ENCODE measurements around the gene DTNA. TPM values are rescaled to one million over a fixed set of nuclear protein-coding genes. Genes with fewer than 3 reads are reported as not detected.

The DTNA gene
- total RNA-seq, 5 donors from 2014 or later (not counting 1 experiment from before 2014, with no cell fraction given): 0.18 TPM; not detected in 4

DNA sequence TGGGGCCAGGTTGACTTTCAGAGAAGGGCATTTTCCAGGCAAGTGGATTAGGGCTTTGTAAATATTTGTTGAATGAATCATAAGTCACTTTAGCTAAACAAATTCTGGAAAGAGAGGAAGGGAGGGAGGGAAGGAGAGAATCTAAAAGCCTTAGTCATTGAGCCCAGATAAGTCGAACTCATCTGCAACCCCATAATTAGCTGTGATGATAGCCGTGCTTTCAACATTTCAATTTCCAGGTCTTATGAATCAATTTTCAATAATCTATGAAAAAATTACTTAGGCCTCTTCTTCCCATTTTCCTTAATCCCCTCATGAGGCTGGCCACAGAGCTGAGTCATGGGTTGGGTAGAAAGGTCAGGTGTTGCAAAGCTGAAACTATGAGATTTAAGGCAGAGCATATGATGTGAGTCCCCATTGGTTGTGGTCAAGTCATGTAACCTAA, 219.3 kb downstream of the DTNA start:
- Mint-ChIP-seq H3K27ac (no peak overlapping the region), H3K4me3 (no peak overlapping the region), H3K4me1 (no peaks in the 10 kb centered on the region), H3K27me3 (peaks cover 2 to 7% of the 10 kb centered on the region in 2 donors), H3K9me3 (no peaks in the 10 kb centered on the region), H3K36me3 (no peaks in the 10 kb centered on the region)
- CTCF ChIA-PET: interaction anchor here in 1 of 2 donors (0.6 kb wide), 1 partner anchor 413 kb away, joined by 4 read pairs; no protein-coding TSS in a partner anchor
- no CpG with 5 or more reads among the region's 2 CpGs for WGBS (ENCODE audit: insufficient coverage)
- no peak for ATAC-seq (replicated peaks in 1 of 4)
- H3K9me3 ChIP-seq: no peaks in the 10 kb centered on the region
- no peak overlapping the region for H3K4me3 ChIP-seq (ENCODE audit: control insufficient read depth in 1 of 2, extremely low read depth in 1 of 2, low read length in 1 of 2)
- no peaks in the 10 kb centered on the region for H3K36me3 ChIP-seq (ENCODE audit: control insufficient read depth in 2 of 2, extremely low read depth in 1 of 2, insufficient read depth in 1 of 2, low read length in 1 of 2)
- DNase-seq: no peak
- POLR2A ChIA-PET: no interaction called here
- no peaks in the 10 kb centered on the region for H3K4me1 ChIP-seq (ENCODE audit: control insufficient read depth in 1 of 2, extremely low read depth in 1 of 2, insufficient read depth in 2 of 2, low read length in 2 of 2)
- H3K27me3 ChIP-seq (replicated peaks in 1 of 2; ENCODE audit: control insufficient read depth in 2 of 2, extremely low read depth in 1 of 2, insufficient read depth in 2 of 2, low read length in 1 of 2): no peaks in the 10 kb centered on the region
- no peak overlapping the region for H3K27ac ChIP-seq (ENCODE audit: low read length)

- Histone ChIP-seq H3K36me3 (ENCODE audit: control insufficient read depth in 2 of 2, extremely low read depth in 1 of 2, insufficient read depth in 1 of 2, low read length in 1 of 2) (no peaks in the 10 kb centered on the region), H3K27ac (ENCODE audit: low read length) (no peak overlapping the region), H3K4me3 (ENCODE audit: control insufficient read depth in 1 of 2, extremely low read depth in 1 of 2, low read length in 1 of 2) (no peak overlapping the region), H3K27me3 (replicated peaks in 1 of 2; ENCODE audit: control insufficient read depth in 2 of 2, extremely low read depth in 1 of 2, insufficient read depth in 2 of 2, low read length in 1 of 2) (peaks cover 0 to 2% of the 10 kb centered on the region in 2 experiments), H3K9me3 (no peaks in the 10 kb centered on the region), H3K4me1 (ENCODE audit: control insufficient read depth in 1 of 2, extremely low read depth in 1 of 2, insufficient read depth in 2 of 2, low read length in 2 of 2) (no peaks in the 10 kb centered on the region)
- Mint-ChIP-seq H3K27ac (no peak overlapping the region), H3K4me1 (no peaks in the 10 kb centered on the region), H3K27me3 (peaks cover 3 to 4% of the 10 kb centered on the region in 2 donors), H3K36me3 (no peaks in the 10 kb centered on the region), H3K9me3 (no peaks in the 10 kb centered on the region), H3K4me3 (no peak overlapping the region)
- DNase-seq: no peak
- CTCF ChIA-PET: interaction anchor here in 1 of 2 donors (0.6 kb wide), 1 partner anchor 213 kb away, joined by 3 read pairs; no protein-coding TSS in a partner anchor
- POLR2A ChIA-PET: no interaction called here
- ATAC-seq (replicated peaks in 1 of 4): no peak
- no CpG with 5 or more reads among the region's 1 CpG for WGBS (ENCODE audit: insufficient coverage)
Measured at GRCh38 chr18:34932363-34932762, 222.3 kb downstream of the DTNA start.

- ChIA-PET CTCF (interaction anchor here in 1 of 2 donors (0.6 kb wide), 1 partner anchor 213 kb away, joined by 3 read pairs; no protein-coding TSS in a partner anchor), POLR2A (no interaction called here)
- Histone ChIP-seq H3K9me3 (no peaks in the 10 kb centered on the region), H3K4me1 (ENCODE audit: control insufficient read depth in 1 of 2, extremely low read depth in 1 of 2, insufficient read depth in 2 of 2, low read length in 2 of 2) (no peaks in the 10 kb centered on the region), H3K4me3 (ENCODE audit: control insufficient read depth in 1 of 2, extremely low read depth in 1 of 2, low read length in 1 of 2) (no peak overlapping the region), H3K27me3 (replicated peaks in 1 of 2; ENCODE audit: control insufficient read depth in 2 of 2, extremely low read depth in 1 of 2, insufficient read depth in 2 of 2, low read length in 1 of 2) (peaks cover 0 to 2% of the 10 kb centered on the region in 2 experiments), H3K36me3 (ENCODE audit: control insufficient read depth in 2 of 2, extremely low read depth in 1 of 2, insufficient read depth in 1 of 2, low read length in 1 of 2) (no peaks in the 10 kb centered on the region), H3K27ac (ENCODE audit: low read length) (no peak overlapping the region)
- no peak for ATAC-seq (replicated peaks in 1 of 4)
- H3K9me3 Mint-ChIP-seq: no peaks in the 10 kb centered on the region
- no peak overlapping the region for H3K27ac Mint-ChIP-seq
- no peaks in the 10 kb centered on the region for H3K36me3 Mint-ChIP-seq
- no peak for DNase-seq
- WGBS (ENCODE audit: insufficient coverage): no CpG with 5 or more reads among the region's 4 CpGs
- H3K27me3 Mint-ChIP-seq: peaks cover 3 to 7% of the 10 kb centered on the region in 2 donors
- H3K4me1 Mint-ChIP-seq: no peaks in the 10 kb centered on the region
- H3K4me3 Mint-ChIP-seq: no peak overlapping the region
Measured at GRCh38 chr18:34932792-34933466, 222.8 kb downstream of the DTNA start.

DNA sequence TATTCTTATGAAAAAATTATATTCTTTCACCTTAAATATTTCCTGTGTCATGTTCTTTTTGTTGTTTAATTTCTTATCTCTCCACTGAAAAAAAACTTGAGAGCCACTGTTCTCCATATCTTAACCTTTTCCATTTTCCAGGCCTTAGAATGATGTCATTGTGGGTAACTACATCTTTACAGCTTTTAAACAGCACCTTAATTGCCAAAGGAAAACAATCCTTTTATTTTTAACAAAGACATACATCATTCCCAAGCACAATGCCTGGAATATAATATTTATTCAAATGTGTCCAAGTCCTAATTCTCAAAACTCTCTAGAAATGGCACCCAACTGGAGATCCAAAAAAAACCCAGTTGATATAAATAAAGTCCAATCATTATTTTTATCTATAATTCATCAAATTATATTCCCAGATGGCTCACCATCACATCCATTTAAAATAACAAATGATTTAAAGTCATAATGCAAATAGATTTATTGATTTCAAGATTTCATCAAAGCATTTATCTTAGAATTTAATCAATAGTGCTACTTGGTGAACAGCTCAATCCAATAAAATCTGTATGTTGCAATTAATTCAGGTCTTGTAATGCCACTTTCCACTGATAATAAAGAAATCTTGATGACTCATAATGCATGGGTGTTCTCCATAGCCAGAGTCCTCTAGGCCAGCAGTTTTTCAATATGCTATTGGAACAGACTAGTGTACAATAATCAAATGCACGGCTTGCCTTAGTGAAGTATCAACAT, 224.0 kb downstream of the DTNA start:
- Mint-ChIP-seq H3K9me3 (no peaks in the 10 kb centered on the region), H3K36me3 (no peaks in the 10 kb centered on the region), H3K27me3 (peaks cover 3 to 11% of the 10 kb centered on the region in 2 donors), H3K27ac (no peak overlapping the region), H3K4me1 (no peaks in the 10 kb centered on the region), H3K4me3 (no peak overlapping the region)
- ChIA-PET CTCF (interaction anchor here in 1 of 2 donors (0.5 kb wide), 1 partner anchor 12 kb away, joined by 8 read pairs; no protein-coding TSS in a partner anchor), POLR2A (interaction anchor here in 1 of 2 donors (0.6 kb wide), 1 partner anchor 236 kb away, joined by 4 read pairs; no protein-coding TSS in a partner anchor)
- no peaks in the 10 kb centered on the region for H3K9me3 ChIP-seq
- ATAC-seq (replicated peaks in 1 of 4): no peak
- H3K27ac ChIP-seq (ENCODE audit: low read length): no peak overlapping the region
- DNase-seq: no peak
- no peak overlapping the region for H3K4me3 ChIP-seq (ENCODE audit: control insufficient read depth in 1 of 2, extremely low read depth in 1 of 2, low read length in 1 of 2)
- WGBS (ENCODE audit: insufficient coverage): no CpG with 5 or more reads among the region's 1 CpG
- no peaks in the 10 kb centered on the region for H3K36me3 ChIP-seq (ENCODE audit: control insufficient read depth in 2 of 2, extremely low read depth in 1 of 2, insufficient read depth in 1 of 2, low read length in 1 of 2)
- H3K27me3 ChIP-seq (replicated peaks in 1 of 2; ENCODE audit: control insufficient read depth in 2 of 2, extremely low read depth in 1 of 2, insufficient read depth in 2 of 2, low read length in 1 of 2): peaks cover 0 to 2% of the 10 kb centered on the region in 2 experiments
- no peaks in the 10 kb centered on the region for H3K4me1 ChIP-seq (ENCODE audit: control insufficient read depth in 1 of 2, extremely low read depth in 1 of 2, insufficient read depth in 2 of 2, low read length in 2 of 2)

- ATAC-seq (replicated peaks in 1 of 4): no peak
- no peak for DNase-seq
- CTCF ChIA-PET: no interaction called here
- H3K4me3 Mint-ChIP-seq: no peak overlapping the region
- peaks cover 3 to 18% of the 10 kb centered on the region in 2 donors for H3K27me3 Mint-ChIP-seq
- no peak overlapping the region for H3K27ac Mint-ChIP-seq
- Histone ChIP-seq H3K9me3 (no peaks in the 10 kb centered on the region), H3K27me3 (replicated peaks in 1 of 2; ENCODE audit: control insufficient read depth in 2 of 2, extremely low read depth in 1 of 2, insufficient read depth in 2 of 2, low read length in 1 of 2) (peaks cover 0 to 2% of the 10 kb centered on the region in 2 experiments), H3K4me1 (ENCODE audit: control insufficient read depth in 1 of 2, extremely low read depth in 1 of 2, insufficient read depth in 2 of 2, low read length in 2 of 2) (no peaks in the 10 kb centered on the region), H3K27ac (ENCODE audit: low read length) (no peak overlapping the region), H3K36me3 (ENCODE audit: control insufficient read depth in 2 of 2, extremely low read depth in 1 of 2, insufficient read depth in 1 of 2, low read length in 1 of 2) (no peaks in the 10 kb centered on the region), H3K4me3 (ENCODE audit: control insufficient read depth in 1 of 2, extremely low read depth in 1 of 2, low read length in 1 of 2) (no peak overlapping the region)
- no peaks in the 10 kb centered on the region for H3K9me3 Mint-ChIP-seq
- H3K36me3 Mint-ChIP-seq: no peaks in the 10 kb centered on the region
- no CpG with 5 or more reads among the region's 3 CpGs for WGBS (ENCODE audit: insufficient coverage)
- POLR2A ChIA-PET: no interaction called here
- no peaks in the 10 kb centered on the region for H3K4me1 Mint-ChIP-seq
Measured at GRCh38 chr18:34936772-34937171, 226.7 kb downstream of the DTNA start.

DNA sequence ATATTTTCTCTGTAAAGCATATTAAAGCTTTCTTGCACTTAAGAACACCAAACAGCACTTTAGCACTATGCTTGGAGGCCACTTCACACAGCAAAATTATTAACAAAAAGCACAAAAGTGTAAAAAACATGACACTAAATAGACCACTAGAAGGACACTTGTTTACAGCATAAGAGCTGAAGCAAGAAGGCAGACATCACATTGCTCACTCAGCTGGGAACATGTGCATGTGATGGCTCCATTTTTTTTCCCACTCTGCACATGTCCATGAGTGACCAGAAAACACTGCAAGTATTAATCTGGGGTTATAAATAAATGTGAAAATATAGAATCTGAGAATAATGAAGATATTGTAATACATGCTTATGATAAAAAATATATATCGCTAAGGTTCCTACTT, 228.0 kb downstream of the DTNA start:
- POLR2A ChIA-PET: no interaction called here
- Histone ChIP-seq H3K36me3 (ENCODE audit: control insufficient read depth in 2 of 2, extremely low read depth in 1 of 2, insufficient read depth in 1 of 2, low read length in 1 of 2) (no peaks in the 10 kb centered on the region), H3K27me3 (replicated peaks in 1 of 2; ENCODE audit: control insufficient read depth in 2 of 2, extremely low read depth in 1 of 2, insufficient read depth in 2 of 2, low read length in 1 of 2) (peaks cover 0 to 2% of the 10 kb centered on the region in 2 experiments), H3K27ac (ENCODE audit: low read length) (no peak overlapping the region), H3K4me1 (ENCODE audit: control insufficient read depth in 1 of 2, extremely low read depth in 1 of 2, insufficient read depth in 2 of 2, low read length in 2 of 2) (no peaks in the 10 kb centered on the region), H3K4me3 (ENCODE audit: control insufficient read depth in 1 of 2, extremely low read depth in 1 of 2, low read length in 1 of 2) (no peak overlapping the region), H3K9me3 (no peaks in the 10 kb centered on the region)
- Mint-ChIP-seq H3K27me3 (peaks cover 9 to 23% of the 10 kb centered on the region in 2 donors), H3K4me1 (no peaks in the 10 kb centered on the region), H3K4me3 (no peak overlapping the region), H3K9me3 (no peaks in the 10 kb centered on the region), H3K27ac (no peak overlapping the region), H3K36me3 (no peaks in the 10 kb centered on the region)
- CTCF ChIA-PET: no interaction called here
- ATAC-seq (replicated peaks in 1 of 4) (no peak), DNase-seq (no peak)
- WGBS (ENCODE audit: insufficient coverage): no CpG with 5 or more reads among the region's 1 CpG

Data from T-cell (primary cell).